MM.1S (cell line): ENCODE measurements around the gene ARL6.

ENCODE experiments used
- EZH2 ChIP-seq: fragments of 300-600 bp; sonication (generic); optimal IDR thresholded peaks from 2 replicates; pipeline ENCODE3; 2017; ENCODE audit warnings: low read depth, mild to moderate bottlenecking, antibody characterized with exemption, low read length, mixed read lengths
- EZH2phosphoT487 ChIP-seq: fragments of 300-600 bp; sonication (generic); IDR thresholded peaks from 2 replicates; pipeline ENCODE4 v1.6.1; 2018; ENCODE audit warnings: antibody characterized with exemption, low read length
- TF ChIP-seq, protein P1 (sequence below): fragments of 300-600 bp; sonication (generic); IDR thresholded peaks from 2 replicates; pipeline ENCODE4 v1.5.1; 2016; ENCODE audit warnings: antibody characterized with exemption, low read length, mixed read lengths

DNA sequence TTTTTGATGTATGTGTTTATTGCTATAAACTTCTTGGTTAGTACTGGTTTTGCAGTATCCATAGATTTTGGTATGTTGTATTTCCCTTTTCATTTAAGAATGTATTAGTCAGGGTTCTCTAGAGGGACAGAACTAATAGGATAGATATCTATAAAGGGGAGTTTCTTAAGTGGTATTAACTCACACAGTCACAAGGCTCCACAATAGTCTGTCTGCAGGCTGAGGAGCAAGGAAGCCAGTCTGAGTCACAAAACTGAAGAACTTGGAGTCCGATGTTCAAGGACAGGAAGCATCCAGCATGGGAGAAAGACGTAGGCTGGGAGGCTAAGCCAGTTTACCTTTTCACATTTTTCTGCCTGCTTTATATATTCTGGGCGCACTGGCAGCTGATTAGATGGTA is 8.4 kb downstream of the ARL6 start:
- TF ChIP-seq EZH2phosphoT487 (no peak), EZH2 (no peak)
- TF ChIP-seq, protein P1, sequence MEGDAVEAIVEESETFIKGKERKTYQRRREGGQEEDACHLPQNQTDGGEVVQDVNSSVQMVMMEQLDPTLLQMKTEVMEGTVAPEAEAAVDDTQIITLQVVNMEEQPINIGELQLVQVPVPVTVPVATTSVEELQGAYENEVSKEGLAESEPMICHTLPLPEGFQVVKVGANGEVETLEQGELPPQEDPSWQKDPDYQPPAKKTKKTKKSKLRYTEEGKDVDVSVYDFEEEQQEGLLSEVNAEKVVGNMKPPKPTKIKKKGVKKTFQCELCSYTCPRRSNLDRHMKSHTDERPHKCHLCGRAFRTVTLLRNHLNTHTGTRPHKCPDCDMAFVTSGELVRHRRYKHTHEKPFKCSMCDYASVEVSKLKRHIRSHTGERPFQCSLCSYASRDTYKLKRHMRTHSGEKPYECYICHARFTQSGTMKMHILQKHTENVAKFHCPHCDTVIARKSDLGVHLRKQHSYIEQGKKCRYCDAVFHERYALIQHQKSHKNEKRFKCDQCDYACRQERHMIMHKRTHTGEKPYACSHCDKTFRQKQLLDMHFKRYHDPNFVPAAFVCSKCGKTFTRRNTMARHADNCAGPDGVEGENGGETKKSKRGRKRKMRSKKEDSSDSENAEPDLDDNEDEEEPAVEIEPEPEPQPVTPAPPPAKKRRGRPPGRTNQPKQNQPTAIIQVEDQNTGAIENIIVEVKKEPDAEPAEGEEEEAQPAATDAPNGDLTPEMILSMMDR: no peak
